Measurements from ENCODE around the gene TPP2. TPM values are rescaled to one million over a fixed set of nuclear protein-coding genes. Genes with fewer than 3 reads are reported as not detected.

Gene TPP2
- polyA plus RNA-seq, 1 donor (not counting 4 experiments of a cell fraction or from before 2014, with no cell fraction given) = 41.2 TPM

DNA sequence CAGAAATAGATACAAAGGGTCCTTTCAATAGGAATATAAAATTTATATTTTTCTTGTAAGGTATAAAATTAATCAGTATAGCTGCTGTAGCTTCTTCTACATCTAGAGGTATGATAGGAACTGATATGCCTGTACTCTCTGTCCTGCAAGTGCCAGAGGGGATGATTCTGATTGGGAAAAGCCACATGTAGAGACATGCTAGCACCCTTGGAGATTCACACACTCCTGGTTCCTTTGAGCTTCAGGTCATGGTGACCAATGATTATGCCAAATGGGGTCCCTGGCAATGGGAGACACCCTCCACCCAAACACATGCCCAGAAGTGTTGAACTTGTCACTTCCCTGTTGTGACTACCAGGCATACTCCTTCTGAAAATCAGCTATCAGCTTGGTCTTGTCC, 112.8 kb downstream of the TPP2 start:
- Histone ChIP-seq H3K4me3 (ENCODE audit: control insufficient read depth in 2 of 3, extremely low read depth in 1 of 3, insufficient read depth in 2 of 3, low read depth in 1 of 3, low read length in 3 of 3) (no peak overlapping the region), H3K27ac (ENCODE audit: control insufficient read depth, insufficient read depth, low read length) (no peak overlapping the region), H3K27me3 (ENCODE audit: control insufficient read depth, extremely low read depth, insufficient read depth, low read length) (no peaks in the 10 kb centered on the region), H3K9ac (ENCODE audit: control insufficient read depth, extremely low read depth, insufficient read depth, low read length) (no peak overlapping the region), H4K20me1 (ENCODE audit: control insufficient read depth, extremely low read depth, insufficient read depth, low read length) (no peaks in the 10 kb centered on the region), H3K4me2 (ENCODE audit: control insufficient read depth, extremely low read depth, insufficient read depth, low read depth, low read length) (no peak overlapping the region), H3K4me1 (ENCODE audit: control insufficient read depth, extremely low read depth, insufficient read depth, low read length) (peaks cover 29% of the 10 kb centered on the region), H3K9me3 (ENCODE audit: control insufficient read depth, low read depth, low read length) (no peaks in the 10 kb centered on the region), H3K36me3 (ENCODE audit: control insufficient read depth in 2 of 2, extremely low read depth in 1 of 2, insufficient read depth in 2 of 2, low read length in 2 of 2) (no peaks in the 10 kb centered on the region), H2AFZ (ENCODE audit: control insufficient read depth, low read length) (no peak overlapping the region), H3K9me1 (ENCODE audit: control insufficient read depth, extremely low read depth, insufficient read depth, low read length) (no peaks in the 10 kb centered on the region), H3K79me2 (ENCODE audit: control insufficient read depth, insufficient read depth, low read length) (no peaks in the 10 kb centered on the region)
- TF ChIP-seq EZH2 (IDR thresholded peaks at IDR 0.05; ENCODE audit: low read length) = no peak
- TF ChIP-seq, protein P1, sequence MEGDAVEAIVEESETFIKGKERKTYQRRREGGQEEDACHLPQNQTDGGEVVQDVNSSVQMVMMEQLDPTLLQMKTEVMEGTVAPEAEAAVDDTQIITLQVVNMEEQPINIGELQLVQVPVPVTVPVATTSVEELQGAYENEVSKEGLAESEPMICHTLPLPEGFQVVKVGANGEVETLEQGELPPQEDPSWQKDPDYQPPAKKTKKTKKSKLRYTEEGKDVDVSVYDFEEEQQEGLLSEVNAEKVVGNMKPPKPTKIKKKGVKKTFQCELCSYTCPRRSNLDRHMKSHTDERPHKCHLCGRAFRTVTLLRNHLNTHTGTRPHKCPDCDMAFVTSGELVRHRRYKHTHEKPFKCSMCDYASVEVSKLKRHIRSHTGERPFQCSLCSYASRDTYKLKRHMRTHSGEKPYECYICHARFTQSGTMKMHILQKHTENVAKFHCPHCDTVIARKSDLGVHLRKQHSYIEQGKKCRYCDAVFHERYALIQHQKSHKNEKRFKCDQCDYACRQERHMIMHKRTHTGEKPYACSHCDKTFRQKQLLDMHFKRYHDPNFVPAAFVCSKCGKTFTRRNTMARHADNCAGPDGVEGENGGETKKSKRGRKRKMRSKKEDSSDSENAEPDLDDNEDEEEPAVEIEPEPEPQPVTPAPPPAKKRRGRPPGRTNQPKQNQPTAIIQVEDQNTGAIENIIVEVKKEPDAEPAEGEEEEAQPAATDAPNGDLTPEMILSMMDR (optimal IDR thresholded peaks at IDR 0.05 in 1 of 3, IDR thresholded peaks at IDR 0.05 in 1 of 3, conservative IDR thresholded peaks at IDR 0.05 in 1 of 3; ENCODE audit: extremely low read depth in 1 of 3, insufficient read depth in 2 of 3, low read length in 3 of 3) = no peak
- FAIRE-seq (no peak), DNase-seq (ENCODE audit: low read depth, low spot score) (no peak)
- dilution Hi-C loops (cut with MboI; ENCODE audit: extremely low pct_ligation_motif_present, low sequenced_read_pairs) = no loop called here

DNA sequence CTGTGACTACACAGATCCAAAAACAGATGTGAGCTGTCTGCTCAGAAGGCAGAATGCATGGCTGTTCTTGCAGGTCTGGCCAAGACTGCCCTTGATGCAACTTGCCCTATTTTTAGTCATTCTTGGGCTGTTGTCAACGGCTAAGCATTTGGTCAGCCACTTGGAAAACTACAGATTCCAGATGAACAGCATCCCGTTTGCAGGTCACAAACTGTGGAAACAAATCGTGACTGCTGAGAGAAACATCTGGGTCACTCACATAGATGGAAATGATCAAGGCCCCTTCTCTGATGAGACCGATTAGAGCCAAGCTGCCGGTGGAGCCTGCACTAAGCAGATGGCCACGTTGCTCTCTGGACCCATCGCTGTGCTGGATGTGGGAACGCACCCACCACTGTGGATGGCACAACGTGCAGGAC, 113.5 kb downstream of the TPP2 start:
- Histone ChIP-seq H2AFZ (ENCODE audit: control insufficient read depth, low read length) (no peak overlapping the region), H4K20me1 (ENCODE audit: control insufficient read depth, extremely low read depth, insufficient read depth, low read length) (no peaks in the 10 kb centered on the region), H3K79me2 (ENCODE audit: control insufficient read depth, insufficient read depth, low read length) (no peaks in the 10 kb centered on the region), H3K9me1 (ENCODE audit: control insufficient read depth, extremely low read depth, insufficient read depth, low read length) (no peaks in the 10 kb centered on the region), H3K36me3 (ENCODE audit: control insufficient read depth in 2 of 2, extremely low read depth in 1 of 2, insufficient read depth in 2 of 2, low read length in 2 of 2) (no peaks in the 10 kb centered on the region), H3K9me3 (ENCODE audit: control insufficient read depth, low read depth, low read length) (no peaks in the 10 kb centered on the region), H3K4me1 (ENCODE audit: control insufficient read depth, extremely low read depth, insufficient read depth, low read length) (peaks cover 22% of the 10 kb centered on the region), H3K27ac (ENCODE audit: control insufficient read depth, insufficient read depth, low read length) (no peak overlapping the region), H3K9ac (ENCODE audit: control insufficient read depth, extremely low read depth, insufficient read depth, low read length) (no peak overlapping the region), H3K27me3 (ENCODE audit: control insufficient read depth, extremely low read depth, insufficient read depth, low read length) (no peaks in the 10 kb centered on the region), H3K4me3 (ENCODE audit: control insufficient read depth in 2 of 3, extremely low read depth in 1 of 3, insufficient read depth in 2 of 3, low read depth in 1 of 3, low read length in 3 of 3) (no peak overlapping the region), H3K4me2 (ENCODE audit: control insufficient read depth, extremely low read depth, insufficient read depth, low read depth, low read length) (no peak overlapping the region)
- FAIRE-seq (no peak), DNase-seq (ENCODE audit: low read depth, low spot score) (no peak)
- TF ChIP-seq, protein P1 (optimal IDR thresholded peaks at IDR 0.05 in 1 of 3, IDR thresholded peaks at IDR 0.05 in 1 of 3, conservative IDR thresholded peaks at IDR 0.05 in 1 of 3; ENCODE audit: extremely low read depth in 1 of 3, insufficient read depth in 2 of 3, low read length in 3 of 3) = no peak
- no peak for TF ChIP-seq EZH2 (IDR thresholded peaks at IDR 0.05; ENCODE audit: low read length)
- dilution Hi-C loops (cut with MboI; ENCODE audit: extremely low pct_ligation_motif_present, low sequenced_read_pairs) = no loop called here
